ENCODE results near the gene LRRC75A. TPM values are rescaled to one million over a fixed set of nuclear protein-coding genes. Genes with fewer than 3 reads are reported as not detected.

Gene LRRC75A
- total RNA-seq, 1 experiment from 2014 or later = 15.8 TPM

DNA sequence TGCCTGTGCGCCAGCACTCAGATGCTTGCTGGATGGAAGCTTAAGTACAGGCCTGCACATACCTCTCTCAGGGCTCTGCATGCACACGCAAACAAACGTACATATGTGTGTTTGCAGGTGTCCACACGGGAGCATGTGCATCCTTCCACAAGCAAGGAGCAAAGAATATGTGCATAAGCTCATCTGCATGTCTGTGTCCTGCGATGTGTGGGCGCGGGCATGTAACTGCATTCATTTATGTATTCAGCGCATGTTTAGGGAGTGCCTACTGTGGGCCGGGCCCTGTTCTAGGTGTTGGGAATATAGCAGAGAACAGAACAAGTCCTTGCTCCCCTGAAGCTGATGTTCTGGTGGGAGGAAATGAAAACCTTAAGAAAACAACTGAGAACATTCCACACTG, 62.9 kb downstream of the LRRC75A start:
- no TSS peak for BruUV-seq (replicated peaks)
- H3F3A ChIP-seq (ENCODE audit: insufficient read depth, low read depth) = no peaks in the 10 kb centered on the region; the same call in 1 of the 2 replicates
- no peak for TF ChIP-seq EZH2 (IDR thresholded peaks at IDR 0.05; ENCODE audit: low read depth)
- TF ChIP-seq, protein P1, sequence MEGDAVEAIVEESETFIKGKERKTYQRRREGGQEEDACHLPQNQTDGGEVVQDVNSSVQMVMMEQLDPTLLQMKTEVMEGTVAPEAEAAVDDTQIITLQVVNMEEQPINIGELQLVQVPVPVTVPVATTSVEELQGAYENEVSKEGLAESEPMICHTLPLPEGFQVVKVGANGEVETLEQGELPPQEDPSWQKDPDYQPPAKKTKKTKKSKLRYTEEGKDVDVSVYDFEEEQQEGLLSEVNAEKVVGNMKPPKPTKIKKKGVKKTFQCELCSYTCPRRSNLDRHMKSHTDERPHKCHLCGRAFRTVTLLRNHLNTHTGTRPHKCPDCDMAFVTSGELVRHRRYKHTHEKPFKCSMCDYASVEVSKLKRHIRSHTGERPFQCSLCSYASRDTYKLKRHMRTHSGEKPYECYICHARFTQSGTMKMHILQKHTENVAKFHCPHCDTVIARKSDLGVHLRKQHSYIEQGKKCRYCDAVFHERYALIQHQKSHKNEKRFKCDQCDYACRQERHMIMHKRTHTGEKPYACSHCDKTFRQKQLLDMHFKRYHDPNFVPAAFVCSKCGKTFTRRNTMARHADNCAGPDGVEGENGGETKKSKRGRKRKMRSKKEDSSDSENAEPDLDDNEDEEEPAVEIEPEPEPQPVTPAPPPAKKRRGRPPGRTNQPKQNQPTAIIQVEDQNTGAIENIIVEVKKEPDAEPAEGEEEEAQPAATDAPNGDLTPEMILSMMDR (conservative IDR thresholded peaks at IDR 0.05) = no peak
- no peaks in the 10 kb centered on the region for H3K9me3 ChIP-seq (ENCODE audit: insufficient read depth, low read depth)
- POLR2A ChIA-PET (ENCODE audit: unreplicated experiment) = interaction anchor here (0.6 kb wide), 1 partner anchor 10 kb away, joined by 3 read pairs; no protein-coding TSS in a partner anchor
- no peaks in the 10 kb centered on the region for H3K79me2 ChIP-seq (ENCODE audit: low read depth)
- no peaks in the 10 kb centered on the region for H3K4me1 ChIP-seq (replicated peaks; ENCODE audit: insufficient read depth)
- H3K27ac ChIP-seq = no peak overlapping the region
- CTCF ChIA-PET = no interaction called here
- no peak overlapping the region for H3K4me3 ChIP-seq
- DNase-seq = no peak
- H3K4me2 ChIP-seq = no peak overlapping the region
- intact Hi-C loops (cut with micrococcal nuclease; ENCODE audit: unreplicated experiment) = no loop called here
- no peak overlapping the region for H2AFZ ChIP-seq
- no peaks in the 10 kb centered on the region for H3K36me3 ChIP-seq (ENCODE audit: low read depth)
- H3K27me3 ChIP-seq (ENCODE audit: insufficient read depth, low read depth) = no peaks in the 10 kb centered on the region
- no peaks in the 10 kb centered on the region for H4K20me1 ChIP-seq (ENCODE audit: insufficient read depth)
- H3K9me2 ChIP-seq (ENCODE audit: insufficient read depth) = no peaks in the 10 kb centered on the region

DNA sequence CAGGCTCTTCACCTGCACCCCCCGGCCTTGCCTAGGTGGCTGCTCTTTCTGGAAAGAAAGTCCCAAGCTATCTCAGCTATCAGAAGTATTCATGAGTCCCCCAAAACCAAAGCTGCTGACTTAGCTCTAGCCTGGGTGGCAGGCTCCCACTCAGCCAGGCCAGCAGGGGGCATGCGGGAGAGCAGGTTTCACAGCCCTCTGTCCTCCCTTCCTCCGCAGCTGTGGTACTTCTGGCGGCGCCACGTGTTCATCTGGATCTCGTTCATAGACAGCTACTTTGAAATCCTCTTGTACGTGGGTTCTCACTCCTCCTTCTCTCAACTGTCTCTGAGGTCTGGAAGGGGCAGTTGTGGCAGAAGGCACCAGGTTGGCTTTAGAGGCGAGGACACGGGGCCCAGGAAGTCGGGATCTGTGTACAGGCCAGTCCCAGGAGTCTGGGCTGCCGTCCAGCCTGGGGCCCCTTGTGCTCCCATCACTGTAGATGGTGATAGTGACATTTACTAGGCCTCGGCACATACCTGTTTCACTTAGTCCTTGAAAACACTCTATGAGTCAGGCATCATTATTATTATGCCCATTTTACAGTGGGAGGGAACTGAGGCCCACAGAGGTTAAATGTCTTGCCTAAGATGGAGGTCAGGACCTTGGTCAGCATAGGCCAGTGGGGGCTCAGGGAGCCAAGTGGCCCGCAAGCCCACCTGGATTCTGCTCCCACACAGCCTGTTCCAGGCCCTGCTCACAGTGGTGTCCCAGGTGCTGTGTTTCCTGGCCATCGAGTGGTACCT, 63.7 kb downstream of the LRRC75A start:
- no peak for DNase-seq
- H3K27me3 ChIP-seq (ENCODE audit: insufficient read depth, low read depth) = no peaks in the 10 kb centered on the region
- H3K4me1 ChIP-seq (replicated peaks; ENCODE audit: insufficient read depth) = no peaks in the 10 kb centered on the region
- no peaks in the 10 kb centered on the region for H3K9me2 ChIP-seq (ENCODE audit: insufficient read depth)
- POLR2A ChIA-PET (ENCODE audit: unreplicated experiment) = interaction anchor here (0.6 kb wide), 1 partner anchor 9 kb away, joined by 3 read pairs; no protein-coding TSS in a partner anchor
- CTCF ChIA-PET = interaction anchor here (0.6 to 1.1 kb wide), 3 partner anchors 10 to 41 kb away, joined by 3 to 12 read pairs (median 5); no protein-coding TSS in a partner anchor
- H3K9me3 ChIP-seq (ENCODE audit: insufficient read depth, low read depth) = no peaks in the 10 kb centered on the region
- H2AFZ ChIP-seq = no peak overlapping the region
- H3K4me2 ChIP-seq = no peak overlapping the region
- TF ChIP-seq, protein P1 (conservative IDR thresholded peaks at IDR 0.05) = peak; percentile 57; the same call in 1 of the 2 replicates
- no peak for TF ChIP-seq EZH2 (IDR thresholded peaks at IDR 0.05; ENCODE audit: low read depth)
- H3K79me2 ChIP-seq (ENCODE audit: low read depth) = no peaks in the 10 kb centered on the region
- H3K36me3 ChIP-seq (ENCODE audit: low read depth) = no peaks in the 10 kb centered on the region
- no peak overlapping the region for H3K27ac ChIP-seq
- H3K4me3 ChIP-seq = no peak overlapping the region
- no peaks in the 10 kb centered on the region; the same call in 1 of the 2 replicates for H3F3A ChIP-seq (ENCODE audit: insufficient read depth, low read depth)
- no peaks in the 10 kb centered on the region for H4K20me1 ChIP-seq (ENCODE audit: insufficient read depth)
- BruUV-seq (replicated peaks) = no TSS peak
- intact Hi-C loops (cut with micrococcal nuclease; ENCODE audit: unreplicated experiment) = no loop called here

DNA sequence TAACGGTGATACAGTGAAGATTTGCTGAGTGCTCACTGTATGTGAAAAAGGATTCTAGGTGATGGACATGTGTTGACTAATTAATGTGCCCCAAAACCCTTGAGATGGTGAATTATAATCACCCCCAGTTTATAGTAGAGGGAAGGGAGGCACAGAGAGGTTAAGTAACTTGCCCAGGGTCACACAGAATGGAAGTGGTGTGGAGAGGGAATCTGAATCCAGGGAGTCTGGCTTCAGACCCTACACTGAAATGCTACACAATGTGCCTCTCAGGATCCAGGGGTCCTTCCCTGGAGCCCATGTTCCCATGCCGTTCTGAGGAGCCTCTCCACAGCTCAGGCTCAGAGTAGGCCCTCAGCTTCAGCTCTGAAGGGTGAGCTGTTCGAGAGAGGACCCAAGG, 65.0 kb downstream of the LRRC75A start:
- POLR2A ChIA-PET (ENCODE audit: unreplicated experiment) = no interaction called here
- H3F3A ChIP-seq (ENCODE audit: insufficient read depth, low read depth) = no peaks in the 10 kb centered on the region
- DNase-seq = no peak
- TF ChIP-seq EZH2 (IDR thresholded peaks at IDR 0.05; ENCODE audit: low read depth) = no peak
- TF ChIP-seq, protein P1 (conservative IDR thresholded peaks at IDR 0.05) = no peak
- H3K9me2 ChIP-seq (ENCODE audit: insufficient read depth) = no peaks in the 10 kb centered on the region
- H2AFZ ChIP-seq = no peak overlapping the region
- no peaks in the 10 kb centered on the region for H3K79me2 ChIP-seq (ENCODE audit: low read depth)
- H3K27me3 ChIP-seq (ENCODE audit: insufficient read depth, low read depth) = no peaks in the 10 kb centered on the region
- no peak overlapping the region for H3K27ac ChIP-seq
- no peaks in the 10 kb centered on the region for H3K4me1 ChIP-seq (replicated peaks; ENCODE audit: insufficient read depth)
- no peak overlapping the region for H3K4me2 ChIP-seq
- BruUV-seq (replicated peaks) = no TSS peak
- no peaks in the 10 kb centered on the region for H4K20me1 ChIP-seq (ENCODE audit: insufficient read depth)
- no peaks in the 10 kb centered on the region for H3K9me3 ChIP-seq (ENCODE audit: insufficient read depth, low read depth)
- intact Hi-C loops (cut with micrococcal nuclease; ENCODE audit: unreplicated experiment) = no loop called here
- H3K36me3 ChIP-seq (ENCODE audit: low read depth) = no peaks in the 10 kb centered on the region
- CTCF ChIA-PET = no interaction called here
- no peak overlapping the region for H3K4me3 ChIP-seq
